Dermis microvascular lymphatic vessel endothelial cell (primary cell): Measurements from ENCODE around the gene AGAP6. TPM values are rescaled to one million over a fixed set of nuclear protein-coding genes. Genes with fewer than 3 reads are reported as not detected.
"Not testable (repeated sequence)": the region's sequence is repeated elsewhere in the genome, so short reads cannot be mapped to it uniquely, and the experiment has no call there.

Experiments used
- DNase-seq, 2 donors: peaks; one replicate each; pipeline versions ENCODE4 v3.0.0 to v3.0.0-alpha.2; 2010; ENCODE audit warnings: low read depth in 2 of 2
- total RNA-seq: library from RNA; depleted of rRNA; stranded (reverse); fragments of >200 nt; gene quantifications from 2 replicates; pipeline ENCODE4 v1.2.1, GENCODE V29; 2014

The AGAP6 gene
- 1.2 and 2.5 TPM in 2 replicates for total RNA-seq

GRCh38 chr10:49988376-49988775, at the start of gene AGAP6:
Gene AGAP6, plus strand, starts transcription at chr10:49988406. Its CDS starts 310 bp downstream, at chr10:49988716.
- DNase-seq, result not testable (repeated sequence)

GRCh38 chr10:49941447-49942338, 46.5 kb upstream of the AGAP6 start, which contains the start of the genes PARG and TIMM23B:
Gene PARG, minus strand, starts transcription at chr10:49942027. Its CDS starts 302 bp downstream, at chr10:49941725.
Gene TIMM23B, plus strand, starts transcription at chr10:49942053. Its CDS starts 142 bp downstream, at chr10:49942195.
- peak; percentile 51 to 84 for DNase-seq

GRCh38 chr10:49942339-49942705, 45.9 kb upstream of the AGAP6 start:
- peak in 1 of 2 donors; percentile 39 for DNase-seq

- not testable (repeated sequence) for DNase-seq
Observed at GRCh38 chr10:49943607-49944006, 44.6 kb upstream of the AGAP6 start.

DNA sequence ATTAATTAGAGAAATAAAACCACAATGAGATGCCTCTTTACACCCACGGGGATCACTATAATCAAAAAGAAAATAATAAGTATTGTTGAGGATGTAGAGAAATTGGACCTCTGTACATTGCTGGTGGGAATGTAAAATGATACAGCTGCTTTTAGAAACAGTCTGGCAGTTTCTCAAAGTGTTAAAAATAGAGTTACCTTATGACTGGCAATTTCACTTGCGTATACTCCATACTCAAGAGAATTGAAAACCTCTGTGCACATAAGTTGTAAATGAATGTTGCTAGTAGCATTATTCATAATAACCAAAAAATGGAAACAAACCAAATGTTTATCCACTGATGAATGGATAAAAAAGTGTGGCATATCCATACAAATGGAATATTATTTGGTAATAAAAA, 40.1 kb upstream of the AGAP6 start:
- not testable (repeated sequence) for DNase-seq

GRCh38 chr10:49948737-49949136, 39.5 kb upstream of the AGAP6 start:
- not testable (repeated sequence) for DNase-seq

GRCh38 chr10:49952006-49952405, 36.2 kb upstream of the AGAP6 start:
- DNase-seq, result not testable (repeated sequence)

GRCh38 chr10:49953122-49953521, 35.1 kb upstream of the AGAP6 start:
- DNase-seq, result peak in 1 of 2 donors; percentile 3

DNA sequence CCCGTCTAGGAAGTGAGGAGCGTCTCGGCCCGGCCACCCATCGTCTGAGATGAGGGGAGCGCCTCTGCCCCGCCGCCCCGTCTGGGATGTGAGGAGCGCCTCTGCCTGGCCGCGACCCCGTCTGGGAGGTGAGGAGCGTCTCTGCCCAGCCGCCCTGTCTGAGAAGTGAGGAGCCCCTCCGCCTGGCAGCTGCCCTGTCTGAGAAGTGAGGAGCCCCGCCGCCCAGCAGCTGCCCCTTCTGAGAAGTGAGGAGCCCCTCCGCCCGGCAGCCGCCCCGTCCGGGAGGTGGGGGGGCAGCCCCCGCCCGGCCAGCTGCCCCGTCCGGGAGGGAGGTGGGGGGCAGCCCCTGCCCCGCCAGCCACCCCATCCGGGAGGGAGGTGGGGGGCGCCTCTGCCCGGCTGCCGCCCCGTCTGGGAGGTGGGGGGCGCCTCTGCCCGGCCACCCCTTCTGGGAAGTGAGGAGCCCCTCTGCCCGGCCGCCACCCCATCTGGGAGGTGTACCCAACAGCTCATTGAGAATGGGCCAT, 17.8 kb upstream of the AGAP6 start:
- not testable (repeated sequence) for DNase-seq

GRCh38 chr10:49971466-49971865, 16.7 kb upstream of the AGAP6 start:
- not testable (repeated sequence) for DNase-seq

DNA sequence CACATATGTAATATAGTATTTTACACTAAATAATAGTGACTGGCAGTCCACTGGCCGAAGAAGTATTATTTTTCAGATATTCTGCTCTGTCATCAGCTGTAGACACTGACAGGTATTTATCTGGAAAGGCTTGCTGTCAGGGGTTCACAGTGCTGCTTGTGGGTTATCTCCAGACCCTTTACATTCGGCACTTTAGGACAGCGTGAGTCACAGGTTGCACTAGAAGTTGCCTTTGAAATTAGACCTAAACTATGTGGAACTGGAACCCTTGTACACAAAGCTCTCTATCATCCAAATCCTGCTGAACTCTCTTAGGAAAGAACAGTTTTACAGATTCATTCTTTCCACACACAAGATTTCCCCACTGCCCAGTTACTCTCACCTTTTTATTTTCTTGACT, 16.1 kb upstream of the AGAP6 start:
- DNase-seq, result not testable (repeated sequence)

- DNase-seq, result not testable (repeated sequence)
Observed at GRCh38 chr10:49977756-49978155, 10.4 kb upstream of the AGAP6 start.

- DNase-seq, result not testable (repeated sequence)
Observed at GRCh38 chr10:49987207-49987606, 999 bp upstream of the AGAP6 start.

- DNase-seq, result not testable (repeated sequence)
Observed at GRCh38 chr10:49995321-49995720, 7.1 kb downstream of the AGAP6 start.

DNA sequence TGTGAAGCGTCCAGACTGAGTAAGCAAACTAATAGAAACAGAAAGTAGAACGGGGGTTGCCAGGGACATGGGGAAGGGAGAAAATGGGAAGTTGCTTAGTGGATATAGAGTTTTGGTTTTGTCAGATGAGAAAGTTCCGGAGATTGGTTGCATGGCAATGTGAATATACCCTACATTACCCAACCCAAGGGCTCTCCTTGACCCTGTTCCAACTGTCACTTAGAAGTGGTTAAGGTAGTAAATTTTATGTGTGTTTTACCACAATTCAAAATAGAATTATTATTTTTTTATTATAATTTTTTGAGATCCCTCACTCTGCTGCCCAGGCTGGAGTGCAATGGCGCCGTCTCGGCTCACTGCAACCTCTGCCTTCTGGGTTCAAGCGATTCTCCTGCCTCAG, 25.8 kb downstream of the AGAP6 start:
- not testable (repeated sequence) for DNase-seq

- DNase-seq, result not testable (repeated sequence)
Observed at GRCh38 chr10:50015596-50016220, 27.5 kb downstream of the AGAP6 start.

DNA sequence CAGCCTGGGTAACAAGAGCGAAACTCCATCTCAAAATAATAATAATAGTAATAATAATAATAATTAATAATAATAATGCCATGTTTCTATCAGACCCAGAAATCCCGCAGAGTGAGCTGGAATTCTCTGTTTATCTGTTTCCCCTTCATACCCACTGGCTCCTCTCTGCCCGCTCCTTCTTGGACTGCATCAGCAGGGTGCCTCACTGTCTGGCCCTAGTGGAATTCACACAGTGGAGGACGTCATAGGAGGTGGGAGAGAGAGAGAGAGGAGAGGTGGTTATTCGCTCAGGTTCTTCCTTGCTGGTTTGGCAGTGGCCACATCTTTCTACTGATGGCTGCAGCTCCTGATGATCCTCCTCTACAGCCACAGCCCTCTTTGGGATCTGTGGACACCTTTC, 28.7 kb downstream of the AGAP6 start:
- DNase-seq, result not testable (repeated sequence)

- not testable (repeated sequence) for DNase-seq
Observed at GRCh38 chr10:50017646-50018045, 29.4 kb downstream of the AGAP6 start.

DNA sequence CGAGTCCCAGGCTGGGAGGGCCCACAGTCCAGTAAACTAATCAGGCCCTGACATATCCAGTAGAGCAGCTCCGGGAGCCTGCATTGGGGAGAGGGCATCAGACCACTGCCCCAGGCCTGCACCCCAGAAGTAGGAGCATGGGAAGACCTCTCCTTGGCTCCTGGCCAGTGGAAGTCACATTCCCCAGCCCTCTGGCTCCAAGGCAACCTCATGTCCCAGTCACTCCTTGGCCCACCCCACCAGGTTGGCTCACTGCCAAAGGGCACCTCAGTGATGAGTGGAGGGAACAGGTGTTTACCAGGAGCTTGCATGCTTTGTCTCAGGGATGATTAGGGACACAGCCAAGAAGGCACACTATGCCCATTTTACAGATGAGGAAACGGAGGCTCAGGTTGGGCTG, 31.1 kb downstream of the AGAP6 start:
- not testable (repeated sequence) for DNase-seq

- not testable (repeated sequence) for DNase-seq
Observed at GRCh38 chr10:50020451-50021024, 32.3 kb downstream of the AGAP6 start.

GRCh38 chr10:50021646-50022045, 33.4 kb downstream of the AGAP6 start:
- DNase-seq, result no peak
